Endodermal cell (in vitro differentiated cells): ENCODE results near the gene GRN. TPM values are rescaled to one million over a fixed set of nuclear protein-coding genes. Genes with fewer than 3 reads are reported as not detected.
"Not testable (repeated sequence)": the region's sequence is repeated elsewhere in the genome, so short reads cannot be mapped to it uniquely, and the experiment has no call there.

Experiments used
- DNase-seq: peaks from one replicate; pipeline ENCODE4 v3.0.0-alpha.2; 2017
- H3K27ac ChIP-seq: 2 replicates; pipeline ENCODE4 v1.5.1; 2013; ENCODE audit warnings: mild to moderate bottlenecking, low read depth, low read length, moderate library complexity
- H3K27me3 ChIP-seq: 2 replicates; pipeline ENCODE4 v1.6.1; 2013; ENCODE audit warnings: mild to moderate bottlenecking, low read length, moderate library complexity; ENCODE audit not compliant: insufficient read depth, control insufficient read depth, poor library complexity, severe bottlenecking
- H3K36me3 ChIP-seq: 2 replicates; pipeline ENCODE4 v1.7.0; 2013; ENCODE audit warnings: mild to moderate bottlenecking, low read length, moderate library complexity; ENCODE audit not compliant: control insufficient read depth, insufficient read depth
- H3K4me1 ChIP-seq: one replicate; pipeline ENCODE4 v1.7.0; 2013; ENCODE audit warnings: low read length; ENCODE audit not compliant: control insufficient read depth, insufficient read depth
- H3K4me3 ChIP-seq: 2 replicates; pipeline ENCODE4 v1.5.1; 2013; ENCODE audit warnings: mild to moderate bottlenecking, low read length, moderate library complexity
- H3K9ac ChIP-seq: 2 replicates; pipeline ENCODE4 v1.6.1; 2013; ENCODE audit warnings: mild to moderate bottlenecking, low read length, moderate library complexity; ENCODE audit not compliant: poor library complexity, severe bottlenecking; ENCODE audit errors: extremely low read depth
- H3K9me3 ChIP-seq: 2 replicates; pipeline ENCODE4 v1.6.1; 2013; ENCODE audit warnings: mild to moderate bottlenecking, low read length, moderate library complexity; ENCODE audit not compliant: control insufficient read depth
- H3K27ac Mint-ChIP-seq: 2 replicates; pipeline ENCODE4 v1.8.0; 2020; ENCODE audit warnings: mixed read lengths
- H3K27me3 Mint-ChIP-seq: 2 replicates; pipeline ENCODE4 v1.8.0; 2021; ENCODE audit warnings: mild to moderate bottlenecking, mixed read lengths; ENCODE audit not compliant: insufficient read depth
- H3K36me3 Mint-ChIP-seq: 2 replicates; pipeline ENCODE4 v1.8.0; 2020; ENCODE audit warnings: low read depth, mixed read lengths
- H3K4me1 Mint-ChIP-seq: 2 replicates; pipeline ENCODE4 v1.8.0; 2020; ENCODE audit warnings: mixed read lengths
- H3K4me3 Mint-ChIP-seq: 2 replicates; pipeline ENCODE4 v1.8.0; 2020; ENCODE audit warnings: mild to moderate bottlenecking, moderate library complexity, mixed read lengths
- H3K9me3 Mint-ChIP-seq: 2 replicates; pipeline ENCODE4 v1.8.0; 2020; ENCODE audit warnings: mild to moderate bottlenecking, mixed read lengths
- WGBS, 2 experiments: methylation state at CpG; one replicate each; pipeline versions ENCODE4 v1.1.5 to v1.1.7; 2013; ENCODE audit warnings: missing lambda C conversion rate in 2 of 2, mixed read lengths in 1 of 2; ENCODE audit not compliant: insufficient coverage in 1 of 2, insufficient read length in 1 of 2; 5-methylcytosine and 5-hydroxymethylcytosine counted together
- total RNA-seq, 2 donors: library from RNA; stranded (reverse); fragmentation: NEBNext Ultra II Directional in 1 of 2; extraction: Animal tissue kit (Norgen Biotek cat#: 25700) in 1 of 2; gene quantifications; 2 replicates in 1 of 2; 3 replicates in 1 of 2; pipeline ENCODE4 v1.2.1, GENCODE V29; 2021
- TF ChIP-seq, protein P1 (sequence below): fragments of 200-600 bp; sonication (generic); conservative IDR thresholded peaks from 2 replicates; pipeline ENCODE4 v1.5.0; 2021; ENCODE audit warnings: antibody characterized with exemption, mild to moderate bottlenecking

Gene GRN
- total RNA-seq, 2 donors from 2014 or later = 178 to 205 TPM

DNA sequence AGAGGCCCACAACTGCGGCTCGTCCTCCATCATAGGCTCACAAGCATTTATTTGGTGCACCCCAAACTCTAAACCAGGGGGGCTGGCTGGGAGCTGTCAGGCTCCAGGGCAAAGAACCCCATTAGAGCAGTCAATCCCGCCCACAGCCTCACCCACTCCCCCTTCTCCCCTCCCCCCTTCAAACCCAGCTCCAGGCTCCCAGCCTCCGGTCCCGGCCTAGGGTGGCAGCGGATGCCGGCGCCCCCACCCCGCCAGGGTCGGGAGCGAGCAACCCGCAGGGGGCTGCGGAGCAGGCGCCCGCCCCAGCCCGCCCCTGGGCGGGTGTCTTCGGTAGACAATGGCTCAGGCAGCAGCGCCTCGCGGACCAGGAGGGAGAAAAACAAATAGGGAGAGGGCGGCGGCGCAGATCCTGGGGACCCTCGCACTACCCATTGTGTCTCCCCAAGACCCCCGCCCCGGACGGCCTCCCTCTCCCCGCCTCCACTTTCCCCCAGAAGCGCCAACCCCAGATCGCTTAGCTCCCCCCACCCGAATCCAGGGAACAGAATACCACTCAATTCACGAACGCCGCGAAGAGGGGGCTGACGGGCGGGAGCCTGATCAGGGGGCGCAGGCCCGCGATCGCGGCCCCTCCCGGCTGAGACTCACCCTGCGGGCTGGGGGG lies 18.0 kb downstream of the GRN start:
- H3K9me3 ChIP-seq = no peaks in the 10 kb centered on the region
- H3K4me3 ChIP-seq = peak overlapping the region; percentile 87
- peaks cover 12% of the 10 kb centered on the region for H3K36me3 Mint-ChIP-seq
- peak overlapping the region; percentile 57 for H3K27ac ChIP-seq
- peaks cover 20% of the 10 kb centered on the region for H3K4me1 ChIP-seq
- H3K36me3 ChIP-seq = peaks cover 18% of the 10 kb centered on the region
- peak; percentile 82 for DNase-seq
- H3K27me3 ChIP-seq = peaks cover 5% of the 10 kb centered on the region
- H3K4me3 Mint-ChIP-seq = peak overlapping the region; percentile 73
- WGBS, 2 experiments = 0% methylated on average over 4 to 45 of the region's 45 CpGs
- peak overlapping the region; percentile 87 for H3K9ac ChIP-seq
- TF ChIP-seq, protein P1, sequence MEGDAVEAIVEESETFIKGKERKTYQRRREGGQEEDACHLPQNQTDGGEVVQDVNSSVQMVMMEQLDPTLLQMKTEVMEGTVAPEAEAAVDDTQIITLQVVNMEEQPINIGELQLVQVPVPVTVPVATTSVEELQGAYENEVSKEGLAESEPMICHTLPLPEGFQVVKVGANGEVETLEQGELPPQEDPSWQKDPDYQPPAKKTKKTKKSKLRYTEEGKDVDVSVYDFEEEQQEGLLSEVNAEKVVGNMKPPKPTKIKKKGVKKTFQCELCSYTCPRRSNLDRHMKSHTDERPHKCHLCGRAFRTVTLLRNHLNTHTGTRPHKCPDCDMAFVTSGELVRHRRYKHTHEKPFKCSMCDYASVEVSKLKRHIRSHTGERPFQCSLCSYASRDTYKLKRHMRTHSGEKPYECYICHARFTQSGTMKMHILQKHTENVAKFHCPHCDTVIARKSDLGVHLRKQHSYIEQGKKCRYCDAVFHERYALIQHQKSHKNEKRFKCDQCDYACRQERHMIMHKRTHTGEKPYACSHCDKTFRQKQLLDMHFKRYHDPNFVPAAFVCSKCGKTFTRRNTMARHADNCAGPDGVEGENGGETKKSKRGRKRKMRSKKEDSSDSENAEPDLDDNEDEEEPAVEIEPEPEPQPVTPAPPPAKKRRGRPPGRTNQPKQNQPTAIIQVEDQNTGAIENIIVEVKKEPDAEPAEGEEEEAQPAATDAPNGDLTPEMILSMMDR = no peak
- H3K9me3 Mint-ChIP-seq = no peaks in the 10 kb centered on the region
- H3K27ac Mint-ChIP-seq = peak overlapping the region; percentile 79
- peaks cover 36% of the 10 kb centered on the region for H3K27me3 Mint-ChIP-seq
- peaks cover 16% of the 10 kb centered on the region for H3K4me1 Mint-ChIP-seq

DNA sequence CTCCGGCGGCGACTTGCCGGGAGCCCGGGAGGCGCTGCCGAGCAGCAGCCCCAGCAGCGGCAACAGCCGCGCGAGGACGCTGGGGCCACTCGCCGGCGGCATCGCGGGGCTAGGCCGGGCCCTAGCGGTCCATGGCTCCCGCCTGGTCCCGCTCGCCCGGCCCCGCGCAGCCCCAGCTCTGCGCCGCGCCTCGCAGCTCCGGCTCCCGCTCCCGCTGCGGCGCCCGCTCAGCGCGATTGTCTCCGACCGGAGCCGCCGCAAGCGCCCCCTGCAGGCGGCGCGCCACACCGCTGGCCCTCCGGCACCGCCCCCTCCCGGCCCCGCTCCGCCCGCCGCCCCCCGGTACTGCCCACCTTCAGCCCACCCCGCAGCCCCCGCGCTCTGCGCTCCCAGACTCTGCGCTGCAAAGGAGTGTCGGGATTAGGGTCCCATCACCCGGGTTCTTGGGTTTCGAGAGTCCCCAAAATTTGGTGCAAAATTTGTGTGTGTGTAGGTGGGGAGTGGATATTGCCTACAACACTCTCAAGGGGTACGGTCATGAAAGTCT lies 18.6 kb downstream of the GRN start, which contains the start of gene FAM171A2:
FAM171A2 (minus strand) TSS at position 241 of the 547 bp plus-strand sequence; CDS start at position 102, 139 bp downstream.
- peak within 1 kb of the TSS; percentile 73 for H3K4me3 Mint-ChIP-seq
- DNase-seq = peak; percentile 93
- H3K9me3 Mint-ChIP-seq = peaks cover 2% of the 10 kb centered on the region
- peaks cover 5% of the 10 kb centered on the region for H3K27me3 ChIP-seq
- H3K27me3 Mint-ChIP-seq = peaks cover 36% of the 10 kb centered on the region
- peaks cover 14% of the 10 kb centered on the region for H3K36me3 ChIP-seq
- WGBS, 2 experiments = 1 to 80% methylated on average over 1 to 58 of the region's 63 CpGs
- peak within 1 kb of the TSS; percentile 87 for H3K9ac ChIP-seq
- peaks cover 5% of the 10 kb centered on the region for H3K9me3 ChIP-seq
- peaks cover 11% of the 10 kb centered on the region for H3K36me3 Mint-ChIP-seq
- peak within 1 kb of the TSS; percentile 87 for H3K4me3 ChIP-seq
- peaks cover 20% of the 10 kb centered on the region for H3K4me1 ChIP-seq
- H3K4me1 Mint-ChIP-seq = peaks cover 16% of the 10 kb centered on the region
- TF ChIP-seq, protein P1 = peak; percentile 94
- H3K27ac ChIP-seq = peak within 1 kb of the TSS; percentile 57
- H3K27ac Mint-ChIP-seq = peak within 1 kb of the TSS; percentile 79

DNA sequence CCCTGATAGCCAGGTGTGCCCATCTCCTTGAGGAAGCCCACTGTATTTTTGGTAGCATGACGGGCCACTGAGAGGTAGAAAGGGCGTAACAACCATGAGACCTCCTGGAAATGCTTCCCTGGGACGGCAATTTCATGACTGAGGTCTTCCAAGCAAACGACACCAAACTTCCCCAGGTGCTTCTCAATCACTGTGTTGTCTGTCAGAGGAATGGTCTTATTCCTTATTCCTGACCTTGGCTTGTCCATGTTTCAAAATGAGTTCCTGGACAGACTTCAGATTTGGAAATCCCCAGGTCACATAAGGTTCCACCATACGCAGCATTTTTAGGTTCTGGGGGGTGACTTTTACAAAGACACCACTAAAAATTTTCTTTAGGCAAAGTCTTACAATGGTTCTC lies 19.9 kb downstream of the GRN start:
- Mint-ChIP-seq H3K9me3 (peaks cover 11% of the 10 kb centered on the region), H3K27me3 (peaks cover 39% of the 10 kb centered on the region), H3K4me3 (peak overlapping the region; percentile 73), H3K4me1 (peaks cover 16% of the 10 kb centered on the region)
- H3K36me3 Mint-ChIP-seq, H3K27ac ChIP-seq, H3K27me3 ChIP-seq, H3K4me3 ChIP-seq, H3K27ac Mint-ChIP-seq, H3K9ac ChIP-seq, H3K36me3 ChIP-seq, H3K9me3 ChIP-seq, DNase-seq: not testable (repeated sequence)
- peaks cover 20% of the 10 kb centered on the region for H3K4me1 ChIP-seq
- WGBS, 2 experiments = 91 to 93% methylated on average over 4 to 5 of the region's 5 CpGs
